Osteocyte (in vitro differentiated cells): ENCODE measurements around the gene CNOT10. TPM values are rescaled to one million over a fixed set of nuclear protein-coding genes. Genes with fewer than 3 reads are reported as not detected.

Experiments used
- DNase-seq: peaks from one replicate; pipeline ENCODE4 v3.0.0; 2021; ENCODE audit warnings: mixed read lengths; ENCODE audit not compliant: unreplicated experiment; ENCODE audit errors: extremely low spot score
- H3K27ac Mint-ChIP-seq: one replicate; pipeline ENCODE4 v1.8.0; 2021; ENCODE audit warnings: mild to moderate bottlenecking, mixed read lengths; ENCODE audit not compliant: unreplicated experiment
- H3K27me3 Mint-ChIP-seq: one replicate; pipeline ENCODE4 v1.8.0; 2021; ENCODE audit warnings: mixed read lengths; ENCODE audit not compliant: unreplicated experiment
- H3K36me3 Mint-ChIP-seq: one replicate; pipeline ENCODE4 v1.8.0; 2021; ENCODE audit warnings: mixed read lengths; ENCODE audit not compliant: unreplicated experiment
- H3K4me1 Mint-ChIP-seq: one replicate; pipeline ENCODE4 v1.8.0; 2021; ENCODE audit warnings: mixed read lengths; ENCODE audit not compliant: unreplicated experiment
- H3K4me3 Mint-ChIP-seq: one replicate; pipeline ENCODE4 v1.8.0; 2021; ENCODE audit warnings: mild to moderate bottlenecking, moderate library complexity, mixed read lengths; ENCODE audit not compliant: unreplicated experiment
- H3K9me3 Mint-ChIP-seq: one replicate; pipeline ENCODE4 v1.8.0; 2021; ENCODE audit warnings: mixed read lengths; ENCODE audit not compliant: unreplicated experiment
- CTCF ChIP-seq: fragments of 200-600 bp; sonication (generic); IDR thresholded peaks from 2 replicates; pipeline ENCODE4 v1.5.0; 2021; ENCODE audit warnings: antibody characterized with exemption, mild to moderate bottlenecking, moderate library complexity
- total RNA-seq: library from RNA; stranded (reverse); gene quantifications from 2 replicates; pipeline ENCODE4 v1.2.1, GENCODE V29; 2021

CNOT10 gene
- total RNA-seq, 1 donor from 2014 or later: 47.7 TPM

DNA sequence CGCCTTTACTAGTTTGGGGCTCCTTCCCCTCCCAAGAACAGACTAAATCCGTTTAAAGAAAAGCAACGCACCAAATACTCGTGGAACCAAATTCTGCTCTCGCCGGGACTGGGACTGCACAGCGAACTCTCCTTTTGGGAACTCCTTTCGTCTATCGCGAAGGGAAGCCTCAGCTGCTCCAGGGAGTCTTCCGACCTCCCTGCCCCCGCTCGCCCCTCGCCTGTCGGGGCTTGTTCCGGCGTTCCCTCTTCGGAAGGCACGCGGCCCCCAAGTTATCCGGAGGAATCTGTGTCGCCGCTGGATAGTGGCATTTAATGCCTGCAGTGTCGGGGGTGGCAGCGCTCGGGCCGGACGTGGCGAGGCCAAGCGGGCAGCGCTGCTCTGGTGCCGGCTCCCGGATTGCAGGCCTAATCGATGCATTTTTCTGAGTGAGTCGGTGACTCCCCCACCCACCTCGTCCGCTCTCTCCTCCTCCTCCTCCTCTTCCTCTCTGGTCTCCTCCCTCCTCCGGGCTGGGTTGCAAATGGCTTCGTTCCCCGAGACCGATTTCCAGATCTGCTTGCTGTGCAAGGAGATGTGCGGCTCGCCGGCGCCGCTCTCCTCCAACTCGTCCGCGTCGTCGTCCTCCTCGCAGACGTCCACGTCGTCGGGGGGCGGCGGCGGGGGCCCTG, 132.7 kb downstream of the CNOT10 start, which contains the start of gene TRIM71:
Gene TRIM71, plus strand, starts transcription at position 440 of the 671 bp plus-strand sequence. Its CDS starts 84 bp downstream, at position 524.
- H3K4me1 Mint-ChIP-seq: peaks cover 24% of the 10 kb centered on the region
- H3K36me3 Mint-ChIP-seq: peaks cover 6% of the 10 kb centered on the region
- H3K4me3 Mint-ChIP-seq: peak within 1 kb of the TSS; percentile 80
- no peak for DNase-seq
- H3K9me3 Mint-ChIP-seq: no peaks in the 10 kb centered on the region
- no peak for TF ChIP-seq CTCF
- peaks cover 74% of the 10 kb centered on the region for H3K27me3 Mint-ChIP-seq
- no peak within 1 kb of the TSS for H3K27ac Mint-ChIP-seq

DNA sequence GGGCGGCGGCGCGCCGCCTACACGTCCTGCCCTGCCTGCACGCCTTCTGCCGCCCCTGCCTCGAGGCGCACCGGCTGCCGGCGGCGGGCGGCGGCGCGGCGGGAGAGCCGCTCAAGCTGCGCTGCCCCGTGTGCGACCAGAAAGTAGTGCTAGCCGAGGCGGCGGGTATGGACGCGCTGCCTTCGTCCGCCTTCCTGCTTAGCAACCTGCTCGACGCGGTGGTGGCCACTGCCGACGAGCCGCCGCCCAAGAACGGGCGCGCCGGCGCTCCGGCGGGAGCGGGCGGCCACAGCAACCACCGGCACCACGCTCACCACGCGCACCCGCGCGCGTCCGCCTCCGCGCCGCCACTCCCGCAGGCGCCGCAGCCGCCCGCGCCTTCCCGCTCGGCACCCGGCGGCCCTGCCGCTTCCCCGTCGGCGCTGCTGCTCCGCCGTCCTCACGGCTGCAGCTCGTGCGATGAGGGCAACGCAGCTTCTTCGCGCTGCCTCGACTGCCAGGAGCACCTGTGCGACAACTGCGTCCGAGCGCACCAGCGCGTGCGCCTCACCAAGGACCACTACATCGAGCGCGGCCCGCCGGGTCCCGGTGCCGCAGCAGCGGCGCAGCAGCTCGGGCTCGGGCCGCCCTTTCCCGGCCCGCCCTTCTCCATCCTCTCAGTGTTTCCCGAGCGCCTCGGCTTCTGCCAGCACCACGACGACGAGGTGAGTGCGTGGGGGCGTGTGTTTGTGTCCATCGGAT, 133.4 kb downstream of the CNOT10 start:
- peaks cover 23% of the 10 kb centered on the region for H3K4me1 Mint-ChIP-seq

DNA sequence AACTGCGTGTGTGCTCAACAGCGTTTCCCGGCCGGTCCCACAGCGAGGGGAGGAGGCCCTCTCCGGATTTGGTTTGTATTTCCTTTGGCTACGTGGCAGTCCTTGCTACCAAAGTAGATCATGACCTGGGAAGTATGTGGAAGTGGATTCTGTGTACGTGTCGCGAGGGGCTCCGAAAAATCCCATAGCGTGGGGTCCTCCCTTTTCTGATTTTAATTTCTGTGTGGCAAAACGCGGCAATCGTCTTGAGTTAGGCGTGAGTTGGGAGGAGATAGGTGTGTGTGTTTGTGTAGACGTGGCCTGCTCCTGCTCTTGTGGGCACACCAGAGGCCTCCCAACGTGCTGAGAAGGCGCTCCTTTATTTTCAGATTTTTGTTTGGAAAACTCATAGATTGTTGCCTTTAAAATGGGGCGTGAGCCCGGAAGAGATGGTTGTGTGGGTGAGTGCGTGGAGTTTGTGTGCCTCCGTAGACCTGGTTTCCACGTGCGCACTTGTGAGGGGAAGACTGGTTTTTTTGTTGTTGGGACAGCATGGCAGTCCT, 134.1 kb downstream of the CNOT10 start:
- peaks cover 22% of the 10 kb centered on the region for H3K4me1 Mint-ChIP-seq
- H3K27ac Mint-ChIP-seq: no peak overlapping the region
- H3K4me3 Mint-ChIP-seq: peak overlapping the region; percentile 63
- peaks cover 83% of the 10 kb centered on the region for H3K27me3 Mint-ChIP-seq
- no peak for TF ChIP-seq CTCF
- H3K36me3 Mint-ChIP-seq: peaks cover 6% of the 10 kb centered on the region
- DNase-seq: no peak
- H3K9me3 Mint-ChIP-seq: no peaks in the 10 kb centered on the region

More for the DNA sequence above, 133.4 kb downstream of the CNOT10 start:
- peak overlapping the region; percentile 63 for H3K4me3 Mint-ChIP-seq
- H3K27ac Mint-ChIP-seq: no peak overlapping the region
- no peak for TF ChIP-seq CTCF
- peaks cover 6% of the 10 kb centered on the region for H3K36me3 Mint-ChIP-seq
- DNase-seq: no peak
- peaks cover 80% of the 10 kb centered on the region for H3K27me3 Mint-ChIP-seq
- H3K9me3 Mint-ChIP-seq: no peaks in the 10 kb centered on the region

GRCh38 chr3:32819551-32820348, 134.8 kb downstream of the CNOT10 start:
- no peak for TF ChIP-seq CTCF
- Mint-ChIP-seq H3K4me1 (peaks cover 22% of the 10 kb centered on the region), H3K27ac (no peak overlapping the region), H3K9me3 (no peaks in the 10 kb centered on the region), H3K27me3 (peaks cover 81% of the 10 kb centered on the region), H3K36me3 (peaks cover 6% of the 10 kb centered on the region), H3K4me3 (peak overlapping the region; percentile 63)
- DNase-seq: no peak
